Mesenchymal stem cell (in vitro differentiated cells and primary cell): ENCODE results near the gene CROCC. TPM values are rescaled to one million over a fixed set of nuclear protein-coding genes. Genes with fewer than 3 reads are reported as not detected.
"Not testable (repeated sequence)": the region's sequence is repeated elsewhere in the genome, so short reads cannot be mapped to it uniquely, and the experiment has no call there.

Experiments
- DNase-seq: peaks from one replicate; pipeline ENCODE4 v3.0.0-alpha.2; 2013
- H2AFZ ChIP-seq: one replicate; pipeline ENCODE4 v1.6.1; 2013; ENCODE audit warnings: low read depth, mild to moderate bottlenecking, control low read depth, inconsistent platforms, low read length, moderate library complexity
- H2AK5ac ChIP-seq: 2 replicates; pipeline ENCODE4 v1.6.1; 2013; ENCODE audit warnings: low read length, moderate library complexity, mild to moderate bottlenecking, inconsistent platforms; ENCODE audit not compliant: severe bottlenecking
- H2BK120ac ChIP-seq: one replicate; pipeline ENCODE4 v1.6.1; 2013; ENCODE audit warnings: low read depth, mild to moderate bottlenecking, inconsistent platforms, low read length, moderate library complexity
- H2BK12ac ChIP-seq, 2 experiments: one replicate each; pipeline ENCODE4 v1.6.1; 2013; ENCODE audit warnings: inconsistent platforms in 2 of 2, low read length in 2 of 2, mild to moderate bottlenecking in 2 of 2, moderate library complexity in 2 of 2, control low read depth in 1 of 2
- H2BK15ac ChIP-seq: one replicate; pipeline ENCODE4 v1.6.1; 2013; ENCODE audit warnings: mild to moderate bottlenecking, low read depth, inconsistent platforms; ENCODE audit not compliant: poor library complexity, severe bottlenecking
- H2BK5ac ChIP-seq: 2 replicates; pipeline ENCODE4 v1.6.1; 2013; ENCODE audit warnings: low read depth, mild to moderate bottlenecking, low read length, control low read depth, inconsistent platforms; ENCODE audit not compliant: poor library complexity, severe bottlenecking
- H3K14ac ChIP-seq, 2 experiments: one replicate each; pipeline ENCODE4 v1.6.1; 2013; ENCODE audit warnings: inconsistent platforms in 2 of 2, low read length in 2 of 2, control low read depth in 1 of 2, mild to moderate bottlenecking in 1 of 2, moderate library complexity in 1 of 2
- H3K18ac ChIP-seq, 2 experiments: one replicate each; pipeline ENCODE4 v1.6.1; 2013; ENCODE audit warnings: inconsistent platforms in 2 of 2, low read length in 2 of 2, control low read depth in 1 of 2, low read depth in 1 of 2, mild to moderate bottlenecking in 1 of 2
- H3K23ac ChIP-seq, 2 experiments: one replicate each; pipeline ENCODE4 v1.6.1; 2013; ENCODE audit warnings: inconsistent platforms in 2 of 2, low read length in 2 of 2, mild to moderate bottlenecking in 2 of 2, moderate library complexity in 2 of 2, control low read depth in 1 of 2
- H3K27ac ChIP-seq: 2 replicates; pipeline ENCODE4 v1.5.1; 2013; ENCODE audit warnings: mild to moderate bottlenecking, moderate library complexity, low read length, control low read depth, inconsistent platforms; ENCODE audit not compliant: poor library complexity, severe bottlenecking
- H3K27me3 ChIP-seq, 2 experiments: 2 replicates each; pipeline versions ENCODE4 v1.6.1 to v1.7.0; 2013; ENCODE audit warnings: low read length in 2 of 2, mild to moderate bottlenecking in 2 of 2, moderate library complexity in 2 of 2, control low read depth in 1 of 2, inconsistent platforms in 1 of 2; ENCODE audit not compliant: control insufficient read depth in 1 of 2, insufficient read depth in 1 of 2
- H3K36me3 ChIP-seq, 2 experiments: 2 replicates each; pipeline versions ENCODE4 v1.6.1 to v1.7.0; 2013; ENCODE audit warnings: low read length in 2 of 2, control low read depth in 1 of 2, inconsistent platforms in 1 of 2, low read depth in 1 of 2, mild to moderate bottlenecking in 1 of 2; ENCODE audit not compliant: insufficient read depth in 2 of 2, control insufficient read depth in 1 of 2
- H3K4ac ChIP-seq, 2 experiments: one replicate each; pipeline ENCODE4 v1.6.1; 2013; ENCODE audit warnings: inconsistent platforms in 2 of 2, low read length in 2 of 2, mild to moderate bottlenecking in 2 of 2, moderate library complexity in 2 of 2, control low read depth in 1 of 2, low read depth in 1 of 2
- H3K4me1 ChIP-seq: 2 replicates; pipeline ENCODE4 v1.6.1; 2013; ENCODE audit warnings: low read depth, low read length, control low read depth; ENCODE audit not compliant: control insufficient read depth, insufficient read depth
- H3K4me2 ChIP-seq: 2 replicates; pipeline ENCODE4 v1.6.1; 2013; ENCODE audit warnings: low read length, mild to moderate bottlenecking, inconsistent platforms; ENCODE audit not compliant: poor library complexity, severe bottlenecking
- H3K4me3 ChIP-seq, 2 experiments: 2 replicates each; pipeline versions ENCODE4 v1.5.1 to v1.7.0; 2013; ENCODE audit warnings: low read length in 2 of 2, mild to moderate bottlenecking in 2 of 2, control low read depth in 1 of 2, low read depth in 1 of 2; ENCODE audit not compliant: insufficient read depth in 1 of 2
- H3K79me1 ChIP-seq: replicated peaks from 2 replicates; pipeline ENCODE4 v1.6.1; 2013; ENCODE audit warnings: mild to moderate bottlenecking, control low read depth, low read length, inconsistent platforms; ENCODE audit not compliant: poor library complexity, severe bottlenecking
- H3K9ac ChIP-seq: 2 replicates; pipeline ENCODE4 v1.7.0; 2013; ENCODE audit warnings: mild to moderate bottlenecking, low read length, moderate library complexity
- H3K9me3 ChIP-seq: 2 replicates; pipeline ENCODE4 v1.7.0; 2013; ENCODE audit warnings: mild to moderate bottlenecking, low read length; ENCODE audit not compliant: control insufficient read depth
- H4K8ac ChIP-seq: one replicate; pipeline ENCODE4 v1.6.1; 2013; ENCODE audit warnings: inconsistent platforms, mild to moderate bottlenecking, low read length, moderate library complexity
- H4K91ac ChIP-seq: one replicate; pipeline ENCODE4 v1.6.1; 2013; ENCODE audit warnings: mild to moderate bottlenecking, low read length, inconsistent platforms
- WGBS: methylation state at CpG from one replicate; pipeline ENCODE4 v1.1.7; 2013; ENCODE audit warnings: mixed read lengths; 5-methylcytosine and 5-hydroxymethylcytosine counted together
- polyA plus RNA-seq, 2 experiments: library from polyadenylated mRNA; stranded (reverse); fragments of 200-250 nt; gene quantifications; one replicate each; pipeline ENCODE4 v1.2.3, GENCODE V29; 2013

The CROCC gene, protein sequence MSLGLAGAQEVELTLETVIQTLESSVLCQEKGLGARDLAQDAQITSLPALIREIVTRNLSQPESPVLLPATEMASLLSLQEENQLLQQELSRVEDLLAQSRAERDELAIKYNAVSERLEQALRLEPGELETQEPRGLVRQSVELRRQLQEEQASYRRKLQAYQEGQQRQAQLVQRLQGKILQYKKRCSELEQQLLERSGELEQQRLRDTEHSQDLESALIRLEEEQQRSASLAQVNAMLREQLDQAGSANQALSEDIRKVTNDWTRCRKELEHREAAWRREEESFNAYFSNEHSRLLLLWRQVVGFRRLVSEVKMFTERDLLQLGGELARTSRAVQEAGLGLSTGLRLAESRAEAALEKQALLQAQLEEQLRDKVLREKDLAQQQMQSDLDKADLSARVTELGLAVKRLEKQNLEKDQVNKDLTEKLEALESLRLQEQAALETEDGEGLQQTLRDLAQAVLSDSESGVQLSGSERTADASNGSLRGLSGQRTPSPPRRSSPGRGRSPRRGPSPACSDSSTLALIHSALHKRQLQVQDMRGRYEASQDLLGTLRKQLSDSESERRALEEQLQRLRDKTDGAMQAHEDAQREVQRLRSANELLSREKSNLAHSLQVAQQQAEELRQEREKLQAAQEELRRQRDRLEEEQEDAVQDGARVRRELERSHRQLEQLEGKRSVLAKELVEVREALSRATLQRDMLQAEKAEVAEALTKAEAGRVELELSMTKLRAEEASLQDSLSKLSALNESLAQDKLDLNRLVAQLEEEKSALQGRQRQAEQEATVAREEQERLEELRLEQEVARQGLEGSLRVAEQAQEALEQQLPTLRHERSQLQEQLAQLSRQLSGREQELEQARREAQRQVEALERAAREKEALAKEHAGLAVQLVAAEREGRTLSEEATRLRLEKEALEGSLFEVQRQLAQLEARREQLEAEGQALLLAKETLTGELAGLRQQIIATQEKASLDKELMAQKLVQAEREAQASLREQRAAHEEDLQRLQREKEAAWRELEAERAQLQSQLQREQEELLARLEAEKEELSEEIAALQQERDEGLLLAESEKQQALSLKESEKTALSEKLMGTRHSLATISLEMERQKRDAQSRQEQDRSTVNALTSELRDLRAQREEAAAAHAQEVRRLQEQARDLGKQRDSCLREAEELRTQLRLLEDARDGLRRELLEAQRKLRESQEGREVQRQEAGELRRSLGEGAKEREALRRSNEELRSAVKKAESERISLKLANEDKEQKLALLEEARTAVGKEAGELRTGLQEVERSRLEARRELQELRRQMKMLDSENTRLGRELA (N-terminal part only)
- polyA plus RNA-seq (2013, experiment 1 of 2), result 7.4 TPM
- polyA plus RNA-seq (2013, experiment 2 of 2), result 6.9 TPM

DNA sequence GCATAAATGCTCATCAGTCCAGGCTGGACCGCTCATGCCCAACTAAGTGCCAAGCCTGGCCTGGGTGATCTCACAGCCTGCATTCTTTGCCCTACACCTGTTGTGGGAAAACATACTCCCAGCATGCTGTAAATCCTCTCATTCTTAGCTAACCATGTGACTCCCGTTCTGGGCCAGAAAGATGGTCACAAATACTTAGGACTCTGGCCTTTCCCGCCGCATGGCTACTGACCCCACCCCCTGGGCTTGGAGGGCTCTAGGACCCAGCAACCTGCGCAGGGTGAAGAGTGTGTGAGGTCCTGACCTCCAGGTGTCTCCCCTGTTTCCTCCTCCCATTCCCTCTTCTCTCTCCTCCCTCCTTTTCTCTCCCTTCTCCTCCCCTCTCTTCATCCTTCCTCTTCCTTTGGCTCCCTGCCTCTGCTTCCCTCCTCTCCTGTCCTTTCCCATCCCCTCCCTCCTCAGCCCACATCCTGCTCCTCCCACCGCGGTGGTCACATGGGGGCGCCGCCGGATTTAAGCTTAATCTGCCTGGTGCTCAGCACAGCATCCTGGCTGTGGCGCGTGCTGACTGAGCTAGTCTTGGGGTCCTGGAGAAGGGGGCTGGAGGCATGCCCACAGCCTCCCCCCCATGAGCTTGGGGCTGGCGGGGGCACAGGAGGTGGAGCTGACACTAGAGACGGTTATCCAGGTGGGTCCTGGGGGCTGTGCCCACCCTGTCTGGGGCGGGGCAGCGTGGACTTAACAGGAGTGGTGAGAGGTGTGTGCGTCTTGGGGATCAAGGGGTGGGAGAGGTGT, at the start of gene CROCC:
Gene CROCC (plus strand): TSS at position 541 of the 795 bp plus-strand sequence. CDS start 88 bp downstream, at position 629.
- Histone ChIP-seq H3K79me1 (peaks cover 22% of the 10 kb centered on the region), H4K91ac (no peak within 1 kb of the TSS), H3K9ac (no peak within 1 kb of the TSS), H3K4me2 (peak within 1 kb of the TSS; percentile 49), H2AK5ac (no peak within 1 kb of the TSS), H2BK15ac (peak within 1 kb of the TSS; percentile 54), H3K36me3 (peaks cover 0 to 11% of the 10 kb centered on the region in 2 experiments), H3K14ac (peak within 1 kb of the TSS in 1 of 2 experiments; percentile 77), H3K18ac (peak within 1 kb of the TSS in 1 of 2 experiments; percentile 78), H3K4ac (peak within 1 kb of the TSS in 1 of 2 experiments; percentile 61), H3K9me3 (no peaks in the 10 kb centered on the region), H2BK120ac (no peak within 1 kb of the TSS), H2BK5ac (no peak within 1 kb of the TSS), H3K23ac (peak within 1 kb of the TSS in 1 of 2 experiments; percentile 64), H3K27me3 (peaks cover 0 to 23% of the 10 kb centered on the region in 2 experiments), H2AFZ (peak within 1 kb of the TSS; percentile 62), H3K4me3 (no peak within 1 kb of the TSS), H3K4me1 (peaks cover 19% of the 10 kb centered on the region), H4K8ac (peak within 1 kb of the TSS; percentile 71), H3K27ac (no peak within 1 kb of the TSS), H2BK12ac (peak within 1 kb of the TSS in 1 of 2 experiments; percentile 47)
- 19% methylated on average over 17 of the region's 17 CpGs for WGBS
- peak; percentile 37 for DNase-seq

GRCh38 chr1:16872152-16873075, 49.3 kb upstream of the CROCC start:
- Histone ChIP-seq H2AFZ (peak overlapping the region; percentile 30), H3K4me2 (peak overlapping the region; percentile 48), H3K4me3 (peak overlapping the region in 1 of 2 experiments; percentile 20), H3K18ac (peak overlapping the region in 1 of 2 experiments; percentile 4), H3K27me3 (peaks cover 7 to 40% of the 10 kb centered on the region in 2 experiments)
- DNase-seq, result peak; percentile 85
- not testable (repeated sequence) for H3K4me1 ChIP-seq, H2AK5ac ChIP-seq, H3K23ac ChIP-seq, H4K91ac ChIP-seq, H2BK120ac ChIP-seq, H3K79me1 ChIP-seq, H3K4ac ChIP-seq, H3K14ac ChIP-seq, H3K9ac ChIP-seq, H3K9me3 ChIP-seq, H2BK15ac ChIP-seq, H2BK5ac ChIP-seq, H3K27ac ChIP-seq, H2BK12ac ChIP-seq, H4K8ac ChIP-seq, H3K36me3 ChIP-seq
- WGBS, result 3% methylated on average over 30 of the region's 66 CpGs

DNA sequence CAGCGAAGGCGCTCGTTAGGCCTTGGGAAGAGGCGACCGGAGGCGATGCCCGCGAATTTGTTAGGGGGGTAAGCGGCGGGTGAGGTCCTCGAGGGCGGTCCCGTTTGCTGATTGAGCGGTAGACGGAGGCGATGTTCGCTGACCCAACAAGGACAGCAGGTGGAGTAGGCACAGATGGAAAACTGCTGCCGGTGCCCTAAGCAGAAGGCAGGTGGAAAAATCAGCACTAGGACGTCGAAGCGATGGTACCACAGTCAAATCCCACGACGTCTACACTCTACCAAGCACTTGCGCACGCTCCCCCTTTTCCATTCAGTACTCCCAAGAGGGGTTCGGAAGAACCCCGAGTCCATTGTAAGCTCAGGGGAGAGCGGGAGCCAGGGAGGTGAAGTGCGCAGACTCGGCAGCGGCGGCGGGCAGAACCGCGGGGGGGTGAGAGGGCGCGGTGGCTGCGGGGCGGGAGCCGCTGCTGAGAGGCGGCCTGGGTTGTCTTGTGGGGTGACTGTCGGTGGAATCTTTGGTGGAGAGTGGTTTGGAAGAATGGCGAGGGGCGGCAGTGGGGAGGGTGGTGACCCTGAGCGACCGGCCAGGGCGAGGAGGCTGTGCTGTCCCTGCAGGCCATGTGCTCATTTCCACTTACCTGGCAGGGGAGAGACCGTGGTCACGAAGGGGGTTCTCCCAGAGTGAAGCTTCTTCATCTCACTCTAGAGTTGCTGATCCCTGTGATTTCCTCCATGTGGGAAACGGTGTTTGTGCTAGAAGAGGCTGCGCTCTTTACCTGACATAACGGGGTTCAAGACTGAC, 48.5 kb upstream of the CROCC start:
- not testable (repeated sequence) for H3K9me3 ChIP-seq, H2BK5ac ChIP-seq, H2AK5ac ChIP-seq, H3K23ac ChIP-seq, H3K4me1 ChIP-seq, H4K8ac ChIP-seq, H3K27ac ChIP-seq, H3K18ac ChIP-seq, H2BK120ac ChIP-seq, H2BK12ac ChIP-seq, H4K91ac ChIP-seq, H3K79me1 ChIP-seq, H3K9ac ChIP-seq, H2BK15ac ChIP-seq, H3K4me3 ChIP-seq, H3K36me3 ChIP-seq, H3K4ac ChIP-seq, H3K14ac ChIP-seq
- 15% methylated on average over 23 of the region's 52 CpGs for WGBS
- H3K4me2 ChIP-seq, result peak overlapping the region; percentile 72
- DNase-seq, result peak; percentile 31
- H2AFZ ChIP-seq, result peak overlapping the region; percentile 39
- peaks cover 7 to 40% of the 10 kb centered on the region in 2 experiments for H3K27me3 ChIP-seq
